Stimulated activated CD8-positive, alpha-beta memory T cell treated with anti-CD3 and anti-CD28 coated beads, Interleukin-7, amount 100 ng/mL, for 1 hour (primary cell): ENCODE results near the gene GALE.

Source experiments
- DNase-seq, 2 donors: peaks; one replicate each; pipeline ENCODE4 v3.0.0-alpha.2; 2020; ENCODE audit warnings: low read depth in 2 of 2

The GALE gene

GRCh38 chr1:23751815-23752200 is 48.7 kb downstream of the GALE start:
- DNase-seq = no peak

- no peak for DNase-seq
Observed at GRCh38 chr1:23751050-23751814, 49.3 kb downstream of the GALE start.

- DNase-seq = no peak
Observed at GRCh38 chr1:23748016-23748415, 52.5 kb downstream of the GALE start.
